HepG2 (cell line): ENCODE data around the gene RMRP. TPM values are rescaled to one million over a fixed set of nuclear protein-coding genes. Genes with fewer than 3 reads are reported as not detected.

ENCODE experiments used
- BCL6 ChIP-seq: IDR thresholded peaks from 2 replicates; pipeline ENCODE4 v1.6.1; 2016; ENCODE audit warnings: missing genetic modification reagents, missing compliant biosample characterization
- CBX2 ChIP-seq, 2 experiments: fragments of 200-600 bp in 1 of 2; sonication (generic); formaldehyde crosslinking in 1 of 2; IDR thresholded peaks; 2 replicates each; pipeline versions ENCODE4 v1.7.0 to v1.8.1; 2018 to 2022; ENCODE audit warnings: low read depth in 2 of 2, low read length in 1 of 2, mild to moderate bottlenecking in 1 of 2, missing genetic modification reagents in 1 of 2
- FLYWCH1 ChIP-seq: sonication (generic); formaldehyde crosslinking; IDR thresholded peaks from 2 replicates; pipeline ENCODE4 v1.8.1; 2023; ENCODE audit warnings: mild to moderate bottlenecking, missing genetic modification reagents
- HNF4G ChIP-seq, 2 experiments: sonication (generic) in 1 of 2; formaldehyde crosslinking in 1 of 2; IDR thresholded peaks; 2 replicates each; pipeline versions ENCODE4 v1.4.0 to v1.6.1; 2011 to 2020; ENCODE audit warnings: borderline replicate concordance in 2 of 2, low read depth in 2 of 2, mild to moderate bottlenecking in 2 of 2, low read length in 1 of 2, missing genetic modification reagents in 1 of 2, moderate library complexity in 1 of 2
- JARID2 ChIP-seq: sonication (generic); formaldehyde crosslinking; IDR thresholded peaks from 2 replicates; pipeline ENCODE4 v1.8.1; 2023; ENCODE audit warnings: missing genetic modification reagents, inconsistent platforms; ENCODE audit not compliant: insufficient replicate concordance
- KDM6A ChIP-seq: IDR thresholded peaks from 2 replicates; pipeline ENCODE4 v1.6.1; 2016; ENCODE audit warnings: low read depth
- KMT2A ChIP-seq: sonication (generic); formaldehyde crosslinking; IDR thresholded peaks from 2 replicates; pipeline ENCODE4 v1.4.0; 2020; ENCODE audit warnings: missing genetic modification reagents
- MIER2 ChIP-seq: IDR thresholded peaks from 2 replicates; pipeline ENCODE4 v1.6.1; 2016; ENCODE audit warnings: missing biosample characterization, missing genetic modification reagents
- NFATC3 ChIP-seq: sonication (generic); formaldehyde crosslinking; IDR thresholded peaks from 2 replicates; pipeline ENCODE4 v1.5.1; 2020; ENCODE audit warnings: mild to moderate bottlenecking, missing genetic modification reagents
- SRF ChIP-seq: IDR thresholded peaks from 2 replicates; pipeline ENCODE4 v1.6.1; 2011; ENCODE audit warnings: mild to moderate bottlenecking, low read depth, low read length, moderate library complexity
- STAG1 ChIP-seq: sonication (generic); formaldehyde crosslinking; IDR thresholded peaks from 2 replicates; pipeline ENCODE4 v1.4.0; 2020; ENCODE audit warnings: missing genetic modification reagents
- TOPORS ChIP-seq: sonication (generic); formaldehyde crosslinking; IDR thresholded peaks from 2 replicates; pipeline ENCODE4 v1.8.0; 2023; ENCODE audit warnings: mild to moderate bottlenecking, missing genetic modification reagents
- ZBTB38 ChIP-seq: sonication (generic); formaldehyde crosslinking; IDR thresholded peaks from 2 replicates; pipeline ENCODE4 v1.5.1; 2020; ENCODE audit warnings: mild to moderate bottlenecking, missing genetic modification reagents
- ZC3H13 ChIP-seq: sonication (generic); formaldehyde crosslinking; IDR thresholded peaks from 2 replicates; pipeline ENCODE4 v1.8.1; 2023; ENCODE audit warnings: mild to moderate bottlenecking, missing genetic modification reagents, moderate library complexity
- ZNF20 ChIP-seq: sonication (generic); formaldehyde crosslinking; IDR thresholded peaks from 2 replicates; pipeline ENCODE4 v1.4.0; 2020; ENCODE audit warnings: mild to moderate bottlenecking, moderate library complexity, missing genetic modification reagents
- ZNF263 ChIP-seq: sonication (generic); formaldehyde crosslinking; IDR thresholded peaks from 2 replicates; pipeline ENCODE4 v1.4.0; 2020; ENCODE audit warnings: missing genetic modification reagents
- ZNF772 ChIP-seq: sonication (generic); formaldehyde crosslinking; IDR thresholded peaks from 2 replicates; pipeline ENCODE4 v1.5.0; 2020; ENCODE audit warnings: mild to moderate bottlenecking, missing genetic modification reagents
- ZSCAN12 ChIP-seq: sonication (generic); formaldehyde crosslinking; IDR thresholded peaks from 2 replicates; pipeline ENCODE4 v1.9.0; 2021; ENCODE audit warnings: mild to moderate bottlenecking, missing genetic modification reagents
- ZSCAN20 ChIP-seq: sonication (generic); formaldehyde crosslinking; IDR thresholded peaks from 2 replicates; pipeline ENCODE4 v1.4.0; 2020; ENCODE audit warnings: missing genetic modification reagents, mild to moderate bottlenecking, borderline replicate concordance
- polyA plus RNA-seq, 8 experiments: library from polyadenylated mRNA; depleted of rRNA in 3 of 8; stranded (reverse) in 7 of 8; unstranded in 1 of 8; fragments of >200 nt; fragmentation: Illumina TruSeq in 4 of 8; extraction: Trizol in 4 of 8; gene quantifications; 2 replicates each; pipeline versions ENCODE4 v1.2.1 to v1.2.3, GENCODE V29; 2011 to 2016; ENCODE audit warnings: low read depth in 4 of 8, missing spikeins in 1 of 8, mixed read lengths in 1 of 8; ENCODE audit not compliant: insufficient read depth in 1 of 8
- total RNA-seq, 5 experiments: library from RNA; depleted of rRNA; stranded (reverse); fragments of >200 nt; fragmentation: Illumina TruSeq; extraction: Trizol; gene quantifications; 2 replicates each; pipeline ENCODE4 v1.2.3, GENCODE V29; 2016; ENCODE audit warnings: low read depth in 1 of 5
- TF ChIP-seq, protein P1 (sequence below): sonication (generic); formaldehyde crosslinking; IDR thresholded peaks from 2 replicates; pipeline ENCODE4 v1.5.0; 2020; ENCODE audit warnings: mild to moderate bottlenecking, missing genetic modification reagents, moderate library complexity
- TF ChIP-seq, protein P2 (sequence below): sonication (generic); formaldehyde crosslinking; IDR thresholded peaks from 2 replicates; pipeline ENCODE4 v1.4.0; 2020; ENCODE audit warnings: mild to moderate bottlenecking, missing genetic modification reagents
- TF ChIP-seq, protein P3 (sequence below): sonication (generic); formaldehyde crosslinking; IDR thresholded peaks from 2 replicates; pipeline ENCODE4 v1.4.0; 2020; ENCODE audit warnings: missing genetic modification reagents
- TF ChIP-seq, protein P4 (sequence below): IDR thresholded peaks from 2 replicates; pipeline ENCODE4 v1.6.1; 2016; ENCODE audit warnings: control low read depth

RMRP gene
- total and polyA plus RNA-seq, 2 of the 13 experiments (the other 11 are each of a cell fraction or from before 2014, with no cell fraction given): 51.4 to 4,025 TPM

DNA sequence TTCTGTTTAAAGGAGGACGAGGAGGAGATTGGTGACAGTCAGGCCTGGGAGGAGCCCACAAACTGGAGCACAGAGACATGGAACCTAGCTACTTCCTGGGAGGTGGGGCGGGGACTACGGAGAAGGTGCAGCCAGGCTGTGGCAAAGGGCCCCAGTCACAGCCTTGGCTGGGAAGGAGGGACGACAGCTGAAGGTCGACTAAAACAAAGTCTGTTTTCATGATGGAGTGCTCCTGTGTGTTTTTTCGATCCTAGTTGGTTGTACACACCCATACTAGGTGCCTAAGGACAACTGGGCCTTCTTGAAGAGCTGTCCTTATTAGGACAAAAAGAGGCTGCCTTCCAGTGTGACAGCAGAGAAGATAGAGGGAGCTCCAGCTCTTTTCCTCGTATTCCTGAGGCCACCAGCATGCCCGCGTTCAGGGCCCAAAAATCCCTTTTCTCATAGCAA is 3.2 kb upstream of the RMRP start (continued):
- peak; percentile 78; the same call in 1 of the 2 replicates for TF ChIP-seq ZBTB38 (CRISPR knock-in tag)
- no peak for TF ChIP-seq CBX2 (IDR thresholded peaks at IDR 0.05; ENCODE audit: low read depth, low read length)
- TF ChIP-seq CBX2 (CRISPR knock-in tag; IDR thresholded peaks at IDR 0.05; ENCODE audit: low read depth): no peak
- no peak for TF ChIP-seq FLYWCH1 (CRISPR knock-in tag)
- TF ChIP-seq, protein P1, sequence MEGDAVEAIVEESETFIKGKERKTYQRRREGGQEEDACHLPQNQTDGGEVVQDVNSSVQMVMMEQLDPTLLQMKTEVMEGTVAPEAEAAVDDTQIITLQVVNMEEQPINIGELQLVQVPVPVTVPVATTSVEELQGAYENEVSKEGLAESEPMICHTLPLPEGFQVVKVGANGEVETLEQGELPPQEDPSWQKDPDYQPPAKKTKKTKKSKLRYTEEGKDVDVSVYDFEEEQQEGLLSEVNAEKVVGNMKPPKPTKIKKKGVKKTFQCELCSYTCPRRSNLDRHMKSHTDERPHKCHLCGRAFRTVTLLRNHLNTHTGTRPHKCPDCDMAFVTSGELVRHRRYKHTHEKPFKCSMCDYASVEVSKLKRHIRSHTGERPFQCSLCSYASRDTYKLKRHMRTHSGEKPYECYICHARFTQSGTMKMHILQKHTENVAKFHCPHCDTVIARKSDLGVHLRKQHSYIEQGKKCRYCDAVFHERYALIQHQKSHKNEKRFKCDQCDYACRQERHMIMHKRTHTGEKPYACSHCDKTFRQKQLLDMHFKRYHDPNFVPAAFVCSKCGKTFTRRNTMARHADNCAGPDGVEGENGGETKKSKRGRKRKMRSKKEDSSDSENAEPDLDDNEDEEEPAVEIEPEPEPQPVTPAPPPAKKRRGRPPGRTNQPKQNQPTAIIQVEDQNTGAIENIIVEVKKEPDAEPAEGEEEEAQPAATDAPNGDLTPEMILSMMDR (CRISPR knock-in tag): peak; percentile 61
- TF ChIP-seq STAG1 (CRISPR knock-in tag): peak; percentile 57
- no peak for TF ChIP-seq TOPORS (CRISPR knock-in tag)
- TF ChIP-seq SRF: peak; percentile 68; the same call in 1 of the 2 replicates
- TF ChIP-seq ZC3H13 (CRISPR knock-in tag): 0 out of 2 replicates have a peak, but pooled peaks have one; percentile 39
- TF ChIP-seq HNF4G (IDR thresholded peaks at IDR 0.05; ENCODE audit: borderline replicate concordance, low read depth, low read length): no peak
- no peak for TF ChIP-seq HNF4G (CRISPR knock-in tag; IDR thresholded peaks at IDR 0.05; ENCODE audit: borderline replicate concordance, low read depth)
- TF ChIP-seq ZNF20 (CRISPR knock-in tag): no peak
- peak; percentile 82 for TF ChIP-seq ZNF263
- TF ChIP-seq BCL6 (CRISPR knock-in tag): no peak
- no peak for TF ChIP-seq ZNF772 (CRISPR knock-in tag)
- TF ChIP-seq, protein P2, sequence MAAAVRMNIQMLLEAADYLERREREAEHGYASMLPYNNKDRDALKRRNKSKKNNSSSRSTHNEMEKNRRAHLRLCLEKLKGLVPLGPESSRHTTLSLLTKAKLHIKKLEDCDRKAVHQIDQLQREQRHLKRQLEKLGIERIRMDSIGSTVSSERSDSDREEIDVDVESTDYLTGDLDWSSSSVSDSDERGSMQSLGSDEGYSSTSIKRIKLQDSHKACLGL (CRISPR knock-in tag): no peak
- no peak for TF ChIP-seq NFATC3 (CRISPR knock-in tag)
- TF ChIP-seq, protein P3, sequence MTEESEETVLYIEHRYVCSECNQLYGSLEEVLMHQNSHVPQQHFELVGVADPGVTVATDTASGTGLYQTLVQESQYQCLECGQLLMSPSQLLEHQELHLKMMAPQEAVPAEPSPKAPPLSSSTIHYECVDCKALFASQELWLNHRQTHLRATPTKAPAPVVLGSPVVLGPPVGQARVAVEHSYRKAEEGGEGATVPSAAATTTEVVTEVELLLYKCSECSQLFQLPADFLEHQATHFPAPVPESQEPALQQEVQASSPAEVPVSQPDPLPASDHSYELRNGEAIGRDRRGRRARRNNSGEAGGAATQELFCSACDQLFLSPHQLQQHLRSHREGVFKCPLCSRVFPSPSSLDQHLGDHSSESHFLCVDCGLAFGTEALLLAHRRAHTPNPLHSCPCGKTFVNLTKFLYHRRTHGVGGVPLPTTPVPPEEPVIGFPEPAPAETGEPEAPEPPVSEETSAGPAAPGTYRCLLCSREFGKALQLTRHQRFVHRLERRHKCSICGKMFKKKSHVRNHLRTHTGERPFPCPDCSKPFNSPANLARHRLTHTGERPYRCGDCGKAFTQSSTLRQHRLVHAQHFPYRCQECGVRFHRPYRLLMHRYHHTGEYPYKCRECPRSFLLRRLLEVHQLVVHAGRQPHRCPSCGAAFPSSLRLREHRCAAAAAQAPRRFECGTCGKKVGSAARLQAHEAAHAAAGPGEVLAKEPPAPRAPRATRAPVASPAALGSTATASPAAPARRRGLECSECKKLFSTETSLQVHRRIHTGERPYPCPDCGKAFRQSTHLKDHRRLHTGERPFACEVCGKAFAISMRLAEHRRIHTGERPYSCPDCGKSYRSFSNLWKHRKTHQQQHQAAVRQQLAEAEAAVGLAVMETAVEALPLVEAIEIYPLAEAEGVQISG: no peak
- TF ChIP-seq KMT2A (CRISPR knock-in tag): no peak
- no peak for TF ChIP-seq KDM6A
- no peak for TF ChIP-seq ZSCAN12
- TF ChIP-seq, protein P4, sequence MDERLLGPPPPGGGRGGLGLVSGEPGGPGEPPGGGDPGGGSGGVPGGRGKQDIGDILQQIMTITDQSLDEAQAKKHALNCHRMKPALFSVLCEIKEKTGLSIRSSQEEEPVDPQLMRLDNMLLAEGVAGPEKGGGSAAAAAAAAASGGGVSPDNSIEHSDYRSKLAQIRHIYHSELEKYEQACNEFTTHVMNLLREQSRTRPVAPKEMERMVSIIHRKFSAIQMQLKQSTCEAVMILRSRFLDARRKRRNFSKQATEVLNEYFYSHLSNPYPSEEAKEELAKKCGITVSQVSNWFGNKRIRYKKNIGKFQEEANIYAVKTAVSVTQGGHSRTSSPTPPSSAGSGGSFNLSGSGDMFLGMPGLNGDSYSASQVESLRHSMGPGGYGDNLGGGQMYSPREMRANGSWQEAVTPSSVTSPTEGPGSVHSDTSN: no peak
- no peak for TF ChIP-seq MIER2
- TF ChIP-seq ZSCAN20: no peak
- no peak for TF ChIP-seq JARID2 (CRISPR knock-in tag)
